Measurements from ENCODE around the gene CLDN8. TPM values are rescaled to one million over a fixed set of nuclear protein-coding genes. Genes with fewer than 3 reads are reported as not detected.

The CLDN8 gene
- total and polyA plus RNA-seq, 2 of the 13 experiments (the other 11 are each of a cell fraction or from before 2014, with no cell fraction given), result not detected

DNA sequence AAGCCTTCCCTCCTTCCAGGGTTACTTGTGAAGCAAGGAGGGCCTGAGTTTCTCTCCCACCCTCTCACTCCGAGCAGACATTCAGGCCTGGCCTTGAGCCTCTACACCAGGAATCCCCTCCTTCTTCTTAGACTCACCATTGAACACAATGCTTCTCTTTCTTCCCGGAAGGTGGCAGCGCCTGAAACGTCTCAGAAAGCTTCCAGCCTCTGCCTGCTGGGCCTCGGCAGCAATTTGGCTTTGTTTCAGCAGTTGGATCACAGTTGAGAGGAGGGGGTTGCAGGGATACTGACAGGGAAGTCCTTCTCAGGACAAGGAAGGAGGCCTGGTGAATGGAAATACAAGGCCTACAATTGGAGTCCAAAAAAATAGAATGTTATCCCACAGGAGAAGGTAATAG lies 6.3 kb downstream of the CLDN8 start (continued):
- TF ChIP-seq, protein P1, sequence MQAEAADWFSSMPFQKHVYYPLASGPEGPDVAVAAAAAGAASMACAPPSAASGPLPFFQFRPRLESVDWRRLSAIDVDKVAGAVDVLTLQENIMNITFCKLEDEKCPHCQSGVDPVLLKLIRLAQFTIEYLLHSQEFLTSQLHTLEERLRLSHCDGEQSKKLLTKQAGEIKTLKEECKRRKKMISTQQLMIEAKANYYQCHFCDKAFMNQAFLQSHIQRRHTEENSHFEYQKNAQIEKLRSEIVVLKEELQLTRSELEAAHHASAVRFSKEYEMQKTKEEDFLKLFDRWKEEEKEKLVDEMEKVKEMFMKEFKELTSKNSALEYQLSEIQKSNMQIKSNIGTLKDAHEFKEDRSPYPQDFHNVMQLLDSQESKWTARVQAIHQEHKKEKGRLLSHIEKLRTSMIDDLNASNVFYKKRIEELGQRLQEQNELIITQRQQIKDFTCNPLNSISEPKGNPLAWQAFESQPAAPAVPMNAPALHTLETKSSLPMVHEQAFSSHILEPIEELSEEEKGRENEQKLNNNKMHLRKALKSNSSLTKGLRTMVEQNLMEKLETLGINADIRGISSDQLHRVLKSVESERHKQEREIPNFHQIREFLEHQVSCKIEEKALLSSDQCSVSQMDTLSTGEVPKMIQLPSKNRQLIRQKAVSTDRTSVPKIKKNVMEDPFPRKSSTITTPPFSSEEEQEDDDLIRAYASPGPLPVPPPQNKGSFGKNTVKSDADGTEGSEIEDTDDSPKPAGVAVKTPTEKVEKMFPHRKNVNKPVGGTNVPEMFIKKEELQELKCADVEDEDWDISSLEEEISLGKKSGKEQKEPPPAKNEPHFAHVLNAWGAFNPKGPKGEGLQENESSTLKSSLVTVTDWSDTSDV (CRISPR knock-in tag; IDR thresholded peaks at IDR 0.05), result no peak
- TF ChIP-seq, protein P2, sequence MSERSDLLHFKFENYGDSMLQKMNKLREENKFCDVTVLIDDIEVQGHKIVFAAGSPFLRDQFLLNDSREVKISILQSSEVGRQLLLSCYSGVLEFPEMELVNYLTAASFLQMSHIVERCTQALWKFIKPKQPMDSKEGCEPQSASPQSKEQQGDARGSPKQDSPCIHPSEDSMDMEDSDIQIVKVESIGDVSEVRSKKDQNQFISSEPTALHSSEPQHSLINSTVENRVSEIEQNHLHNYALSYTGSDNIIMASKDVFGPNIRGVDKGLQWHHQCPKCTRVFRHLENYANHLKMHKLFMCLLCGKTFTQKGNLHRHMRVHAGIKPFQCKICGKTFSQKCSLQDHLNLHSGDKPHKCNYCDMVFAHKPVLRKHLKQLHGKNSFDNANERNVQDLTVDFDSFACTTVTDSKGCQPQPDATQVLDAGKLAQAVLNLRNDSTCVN (CRISPR knock-in tag; IDR thresholded peaks at IDR 0.05; ENCODE audit: borderline replicate concordance), result no peak

DNA sequence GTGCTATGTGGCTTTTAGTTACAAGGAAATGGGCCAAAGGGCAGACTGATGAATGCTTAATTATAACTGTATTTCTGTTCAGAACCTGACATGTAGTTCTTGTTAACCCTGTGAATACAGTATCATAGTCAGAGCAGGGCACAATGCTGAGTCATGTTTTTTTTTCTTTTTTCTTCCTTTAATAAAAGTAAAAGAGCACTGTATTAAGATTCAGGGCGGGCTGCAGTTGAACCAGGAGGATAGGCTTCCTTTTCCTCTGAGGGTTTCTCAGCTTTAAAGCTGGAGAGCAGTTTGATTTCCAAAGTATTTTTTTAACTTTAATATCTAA lies 8.7 kb downstream of the CLDN8 start:
- Histone ChIP-seq H4K20me1 (ENCODE audit: insufficient read depth, low read length) (no peaks in the 10 kb centered on the region), H3K4me3 (replicated peaks in 1 of 3; ENCODE audit: insufficient read depth in 1 of 3, low read depth in 2 of 3, low read length in 3 of 3) (no peak overlapping the region), H3K79me2 (ENCODE audit: insufficient read depth, low read length) (no peaks in the 10 kb centered on the region), H3K4me1 (ENCODE audit: insufficient read depth, low read length) (no peaks in the 10 kb centered on the region), H3K9me3 (ENCODE audit: low read length) (peaks cover 60% of the 10 kb centered on the region), H3K4me2 (ENCODE audit: low read depth, low read length) (no peak overlapping the region), H3K36me3 (replicated peaks in 1 of 2; ENCODE audit: control insufficient read depth in 1 of 2, insufficient read depth in 2 of 2, low read length in 2 of 2) (no peaks in the 10 kb centered on the region), H3K27ac (ENCODE audit: extremely low read length, insufficient read depth, low read length) (no peak overlapping the region), H2AFZ (ENCODE audit: low read length) (no peak overlapping the region), H3K9ac (ENCODE audit: insufficient read depth, low read depth, low read length) (no peak overlapping the region), H3K27me3 (ENCODE audit: control insufficient read depth in 1 of 2, insufficient read depth in 2 of 2, low read length in 2 of 2) (no peaks in the 10 kb centered on the region)
- FAIRE-seq, result no peak
- intact Hi-C loops (cut with micrococcal nuclease; ENCODE audit: unreplicated experiment) (no loop called here), in situ Hi-C loops (cut with HindIII; ENCODE audit: extremely low pct_ligation_motif_present, low pct_unique_long_range_greater_than_20kb) (no loop called here)
- POLR2A ChIA-PET, result no interaction called here
- no peak for ATAC-seq
- no TSS peak for BruUV-seq (replicated peaks)
- TF ChIP-seq PCBP2 (optimal IDR thresholded peaks at IDR 0.05; ENCODE audit: low read depth, low read length, poor library complexity, severe bottlenecking) (no peak), CHD4 (IDR thresholded peaks at IDR 0.05; ENCODE audit: borderline replicate concordance, low read length) (no peak), HNF4A (CRISPR knock-in tag; IDR thresholded peaks at IDR 0.05) (no peak), SUZ12 (IDR thresholded peaks at IDR 0.05; ENCODE audit: low read depth, low read length) (no peak), MAFF (IDR thresholded peaks at IDR 0.05; ENCODE audit: low read depth, low read length) (peak; percentile 42; the same call in 1 of the 2 replicates), NFE2L2 (IDR thresholded peaks at IDR 0.05; ENCODE audit: low read length) (peak; percentile 54; the same call in 1 of the 2 replicates), MAFK (conservative IDR thresholded peaks at IDR 0.05 in 1 of 2, IDR thresholded peaks at IDR 0.05 in 1 of 2; ENCODE audit: low read length in 2 of 2) (peak; percentile 42 to 80; a peak in 3 of 4 replicates), ZKSCAN5 (CRISPR knock-in tag; IDR thresholded peaks at IDR 0.05) (no peak), FOXJ3 (CRISPR knock-in tag; IDR thresholded peaks at IDR 0.05; ENCODE audit: borderline replicate concordance) (no peak), ZMAT3 (CRISPR knock-in tag; conservative IDR thresholded peaks at IDR 0.05) (no peak), ZNF709 (CRISPR knock-in tag; IDR thresholded peaks at IDR 0.05) (no peak)
- TF ChIP-seq, protein P3, sequence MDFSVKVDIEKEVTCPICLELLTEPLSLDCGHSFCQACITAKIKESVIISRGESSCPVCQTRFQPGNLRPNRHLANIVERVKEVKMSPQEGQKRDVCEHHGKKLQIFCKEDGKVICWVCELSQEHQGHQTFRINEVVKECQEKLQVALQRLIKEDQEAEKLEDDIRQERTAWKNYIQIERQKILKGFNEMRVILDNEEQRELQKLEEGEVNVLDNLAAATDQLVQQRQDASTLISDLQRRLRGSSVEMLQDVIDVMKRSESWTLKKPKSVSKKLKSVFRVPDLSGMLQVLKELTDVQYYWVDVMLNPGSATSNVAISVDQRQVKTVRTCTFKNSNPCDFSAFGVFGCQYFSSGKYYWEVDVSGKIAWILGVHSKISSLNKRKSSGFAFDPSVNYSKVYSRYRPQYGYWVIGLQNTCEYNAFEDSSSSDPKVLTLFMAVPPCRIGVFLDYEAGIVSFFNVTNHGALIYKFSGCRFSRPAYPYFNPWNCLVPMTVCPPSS (IDR thresholded peaks at IDR 0.05), result no peak
- TF ChIP-seq, protein P4, sequence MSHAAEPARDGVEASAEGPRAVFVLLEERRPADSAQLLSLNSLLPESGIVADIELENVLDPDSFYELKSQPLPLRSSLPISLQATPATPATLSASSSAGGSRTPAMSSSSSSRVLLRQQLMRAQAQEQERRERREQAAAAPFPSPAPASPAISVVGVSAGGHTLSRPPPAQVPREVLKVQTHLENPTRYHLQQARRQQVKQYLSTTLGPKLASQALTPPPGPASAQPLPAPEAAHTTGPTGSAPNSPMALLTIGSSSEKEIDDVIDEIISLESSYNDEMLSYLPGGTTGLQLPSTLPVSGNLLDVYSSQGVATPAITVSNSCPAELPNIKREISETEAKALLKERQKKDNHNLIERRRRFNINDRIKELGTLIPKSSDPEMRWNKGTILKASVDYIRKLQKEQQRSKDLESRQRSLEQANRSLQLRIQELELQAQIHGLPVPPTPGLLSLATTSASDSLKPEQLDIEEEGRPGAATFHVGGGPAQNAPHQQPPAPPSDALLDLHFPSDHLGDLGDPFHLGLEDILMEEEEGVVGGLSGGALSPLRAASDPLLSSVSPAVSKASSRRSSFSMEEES (CRISPR knock-in tag; IDR thresholded peaks at IDR 0.05), result no peak
- WGBS (ENCODE audit: low lambda C conversion rate), result 0% methylated on average over 1 of the region's 1 CpG
- no peak for DNase-seq (ENCODE audit: low spot score)
- CTCF ChIA-PET (ENCODE audit: low intra/inter-chr PET ratio, low total read pairs), result no interaction called here

All from HepG2 (cell line).